ENCODE measurements around the gene LRRC37A. TPM values are rescaled to one million over a fixed set of nuclear protein-coding genes. Genes with fewer than 3 reads are reported as not detected.
"Not testable (repeated sequence)": the region's sequence is repeated elsewhere in the genome, so short reads cannot be mapped to it uniquely, and the experiment has no call there.

Gene LRRC37A
- total RNA-seq, 2 donors from 2014 or later, result 2.2 to 3.4 TPM

DNA sequence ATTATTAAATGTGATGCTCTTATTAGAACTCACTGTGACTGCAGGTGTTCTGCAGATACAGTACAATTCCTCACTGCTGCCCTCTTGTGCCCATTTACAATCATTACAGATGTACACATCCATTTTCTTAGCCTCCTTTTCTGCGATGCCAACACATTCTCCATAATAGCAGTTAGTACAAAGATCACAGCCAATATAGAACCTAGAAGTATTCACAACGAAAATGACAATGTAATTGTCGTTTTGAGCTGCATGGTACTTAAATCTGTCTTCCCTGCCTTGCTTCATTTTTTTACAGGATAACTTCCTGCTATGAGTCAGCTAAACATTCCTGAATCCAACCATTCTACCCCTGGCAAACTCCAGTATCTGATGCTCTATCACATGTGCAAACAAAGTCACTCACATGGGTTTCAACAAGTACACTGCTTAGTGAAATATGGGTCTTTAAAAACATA is 8.1 kb upstream of the LRRC37A start:
- ATAC-seq (ENCODE audit: insufficient number of reproducible peaks, low FRiP score, low read depth), result peak; percentile 43
- DNase-seq (ENCODE audit: low spot score); H3K4me1 ChIP-seq (ENCODE audit: control insufficient read depth in 1 of 2, low read depth in 2 of 2); H3K36me3 ChIP-seq; H3K9me3 ChIP-seq; H3K27ac ChIP-seq; H3K27me3 ChIP-seq (replicated peaks; ENCODE audit: insufficient read depth); H3K4me3 ChIP-seq: not testable (repeated sequence)
- TF ChIP-seq, protein P1, sequence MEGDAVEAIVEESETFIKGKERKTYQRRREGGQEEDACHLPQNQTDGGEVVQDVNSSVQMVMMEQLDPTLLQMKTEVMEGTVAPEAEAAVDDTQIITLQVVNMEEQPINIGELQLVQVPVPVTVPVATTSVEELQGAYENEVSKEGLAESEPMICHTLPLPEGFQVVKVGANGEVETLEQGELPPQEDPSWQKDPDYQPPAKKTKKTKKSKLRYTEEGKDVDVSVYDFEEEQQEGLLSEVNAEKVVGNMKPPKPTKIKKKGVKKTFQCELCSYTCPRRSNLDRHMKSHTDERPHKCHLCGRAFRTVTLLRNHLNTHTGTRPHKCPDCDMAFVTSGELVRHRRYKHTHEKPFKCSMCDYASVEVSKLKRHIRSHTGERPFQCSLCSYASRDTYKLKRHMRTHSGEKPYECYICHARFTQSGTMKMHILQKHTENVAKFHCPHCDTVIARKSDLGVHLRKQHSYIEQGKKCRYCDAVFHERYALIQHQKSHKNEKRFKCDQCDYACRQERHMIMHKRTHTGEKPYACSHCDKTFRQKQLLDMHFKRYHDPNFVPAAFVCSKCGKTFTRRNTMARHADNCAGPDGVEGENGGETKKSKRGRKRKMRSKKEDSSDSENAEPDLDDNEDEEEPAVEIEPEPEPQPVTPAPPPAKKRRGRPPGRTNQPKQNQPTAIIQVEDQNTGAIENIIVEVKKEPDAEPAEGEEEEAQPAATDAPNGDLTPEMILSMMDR (IDR thresholded peaks at IDR 0.05), result peak; percentile 72

DNA sequence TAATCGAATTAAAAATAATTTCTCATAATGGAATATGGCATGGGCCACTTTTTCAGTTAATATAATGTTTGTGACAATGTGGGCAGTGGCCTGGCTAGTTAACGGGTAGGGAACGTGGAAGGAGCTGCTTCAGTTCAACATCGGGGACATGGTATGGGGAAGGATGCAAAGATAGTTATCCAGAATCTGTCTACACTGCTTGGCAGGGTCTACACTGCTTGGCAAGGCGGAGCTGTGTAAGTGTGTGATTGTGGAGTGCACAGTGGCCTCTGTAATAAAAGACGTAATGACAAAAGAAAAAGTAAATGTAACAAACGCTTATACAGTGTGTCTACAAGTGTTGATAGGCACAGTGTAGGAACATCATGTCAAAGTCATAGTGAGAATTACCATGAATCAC is 7.3 kb upstream of the LRRC37A start:
- not testable (repeated sequence) for DNase-seq (ENCODE audit: low spot score); ATAC-seq (ENCODE audit: insufficient number of reproducible peaks, low FRiP score, low read depth)

DNA sequence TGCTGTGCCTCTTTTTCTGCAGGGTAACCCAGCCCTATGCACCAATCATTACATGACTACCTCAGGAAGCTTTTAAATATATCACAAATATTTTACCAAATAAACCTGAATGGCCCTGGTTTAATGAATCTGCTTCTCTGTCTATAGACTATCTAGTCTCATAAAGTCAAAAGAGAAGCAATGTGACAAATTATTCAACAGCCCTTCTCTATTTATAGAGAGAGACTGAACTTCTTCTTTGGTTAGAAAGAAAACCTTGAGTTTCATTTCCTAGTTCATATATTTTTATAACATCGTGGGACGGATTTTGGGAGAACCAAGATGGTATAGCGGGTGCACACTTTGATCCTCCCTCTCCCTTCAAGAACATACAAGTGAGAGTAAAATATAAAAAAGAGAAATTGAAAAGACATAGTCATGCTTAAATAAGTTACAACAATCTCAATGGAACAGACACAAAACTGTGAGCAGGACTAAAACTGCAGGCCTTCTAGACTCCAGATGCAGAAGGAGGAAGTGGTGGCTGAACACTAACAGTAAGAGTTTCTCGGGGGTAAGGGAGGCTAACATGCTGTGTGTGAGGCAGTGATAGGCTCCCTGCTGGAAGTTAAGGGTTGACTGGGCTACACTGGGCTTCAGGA is 3.9 kb upstream of the LRRC37A start:
- ATAC-seq (ENCODE audit: insufficient number of reproducible peaks, low FRiP score, low read depth), result not testable (repeated sequence)

More for the DNA sequence above, 7.3 kb upstream of the LRRC37A start:
- H3K36me3 ChIP-seq; H3K27me3 ChIP-seq (replicated peaks; ENCODE audit: insufficient read depth); H3K27ac ChIP-seq; H3K9me3 ChIP-seq; H3K4me1 ChIP-seq (ENCODE audit: control insufficient read depth in 1 of 2, low read depth in 2 of 2); H3K4me3 ChIP-seq: not testable (repeated sequence)

DNA sequence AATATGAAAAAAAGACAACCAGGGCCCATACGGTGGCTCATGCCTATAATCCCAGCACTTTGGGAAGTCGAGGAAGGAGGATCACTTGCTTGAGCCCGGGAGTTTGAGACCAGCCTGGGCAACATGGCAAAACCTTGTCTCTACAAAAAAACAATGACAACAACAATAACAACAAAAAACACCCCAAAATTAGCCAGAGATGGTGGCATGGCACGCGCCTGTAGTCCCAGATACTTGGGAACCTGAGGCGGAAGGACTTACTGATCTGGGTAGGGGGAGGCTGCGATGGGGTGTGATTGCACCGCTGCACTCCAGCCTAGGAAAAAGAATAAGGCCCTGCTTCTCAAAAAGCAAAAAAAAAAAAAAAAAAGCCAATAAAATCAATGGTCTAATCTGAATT is 3.3 kb upstream of the LRRC37A start:
- not testable (repeated sequence) for ATAC-seq (ENCODE audit: insufficient number of reproducible peaks, low FRiP score, low read depth); H3K27me3 ChIP-seq (replicated peaks; ENCODE audit: insufficient read depth); DNase-seq (ENCODE audit: low spot score)

More for the DNA sequence above, 3.9 kb upstream of the LRRC37A start:
- not testable (repeated sequence) for H3K36me3 ChIP-seq; H3K4me3 ChIP-seq; H3K9me3 ChIP-seq; H3K27me3 ChIP-seq (replicated peaks; ENCODE audit: insufficient read depth); H3K4me1 ChIP-seq (ENCODE audit: control insufficient read depth in 1 of 2, low read depth in 2 of 2); DNase-seq (ENCODE audit: low spot score); H3K27ac ChIP-seq

DNA sequence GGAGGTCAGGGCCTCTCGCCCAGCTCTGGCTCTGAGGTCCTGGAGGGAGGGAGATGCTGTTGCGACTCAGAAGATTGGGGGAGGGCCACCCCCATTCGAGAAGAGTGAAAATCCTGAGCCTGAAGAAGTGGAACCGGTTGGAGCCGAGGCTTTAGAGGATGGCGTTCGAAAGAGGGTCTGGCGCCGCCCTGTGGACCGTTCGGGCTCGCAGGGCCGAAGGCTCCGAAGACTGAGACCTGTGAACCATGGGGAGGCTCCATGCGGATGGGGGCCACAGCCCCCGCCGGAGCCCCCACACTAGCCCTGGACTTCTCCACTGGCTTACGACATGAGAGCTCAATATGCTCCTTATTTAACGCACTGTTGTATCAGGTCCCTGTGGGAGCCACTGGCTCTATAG is 46.3 kb downstream of the LRRC37A start:
- H3K27ac ChIP-seq; H3K9me3 ChIP-seq; H3K4me1 ChIP-seq (ENCODE audit: control insufficient read depth in 1 of 2, low read depth in 2 of 2); H3K4me3 ChIP-seq; H3K36me3 ChIP-seq; DNase-seq (ENCODE audit: low spot score); ATAC-seq (ENCODE audit: insufficient number of reproducible peaks, low FRiP score, low read depth); H3K27me3 ChIP-seq (replicated peaks; ENCODE audit: insufficient read depth): not testable (repeated sequence)

More for the DNA sequence above, 3.3 kb upstream of the LRRC37A start:
- not testable (repeated sequence) for H3K4me3 ChIP-seq; H3K27ac ChIP-seq; H3K4me1 ChIP-seq (ENCODE audit: control insufficient read depth in 1 of 2, low read depth in 2 of 2); H3K36me3 ChIP-seq; H3K9me3 ChIP-seq

DNA sequence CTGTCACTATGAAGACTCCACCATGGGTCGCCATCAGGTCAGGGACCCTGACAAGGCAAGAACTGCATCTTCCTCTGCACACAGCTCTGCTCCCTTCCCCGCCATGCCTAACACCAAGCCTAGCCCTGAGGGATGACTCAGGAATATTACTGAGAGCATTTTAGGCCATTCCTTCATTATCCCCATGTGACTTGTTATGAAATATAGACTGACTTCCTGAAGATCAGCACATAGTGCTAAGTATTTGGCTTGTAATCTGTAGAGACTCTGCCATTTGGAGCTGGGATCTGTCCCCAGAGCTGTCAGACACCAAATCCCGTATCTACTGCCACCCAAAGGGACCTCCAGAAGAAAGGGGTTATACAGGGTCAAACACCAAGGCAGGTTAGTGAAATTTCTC is 47.2 kb downstream of the LRRC37A start:
- not testable (repeated sequence) for H3K27me3 ChIP-seq (replicated peaks; ENCODE audit: insufficient read depth); ATAC-seq (ENCODE audit: insufficient number of reproducible peaks, low FRiP score, low read depth); DNase-seq (ENCODE audit: low spot score); H3K4me3 ChIP-seq; H3K9me3 ChIP-seq; H3K4me1 ChIP-seq (ENCODE audit: control insufficient read depth in 1 of 2, low read depth in 2 of 2); H3K27ac ChIP-seq; H3K36me3 ChIP-seq

DNA sequence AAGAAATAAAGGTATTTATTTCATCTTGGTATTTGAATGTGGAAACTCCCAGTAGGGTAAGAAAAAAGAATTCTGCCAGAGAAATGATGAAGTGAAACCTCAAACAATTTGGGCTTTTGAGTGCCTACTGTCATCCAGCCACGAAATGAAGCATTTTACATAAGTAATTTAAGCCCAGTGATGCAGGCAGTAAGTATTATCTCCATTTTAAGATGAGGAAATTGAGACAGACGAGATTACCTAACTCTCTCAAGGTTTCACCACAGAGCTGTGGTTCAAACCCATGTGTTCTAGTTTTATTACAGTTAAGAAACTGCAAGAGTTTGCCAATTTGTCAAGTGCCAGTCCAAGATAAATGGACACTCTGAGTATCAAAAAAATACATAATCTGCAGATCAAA is 53.4 kb downstream of the LRRC37A start:
- ATAC-seq (ENCODE audit: insufficient number of reproducible peaks, low FRiP score, low read depth); H3K9me3 ChIP-seq; H3K27me3 ChIP-seq (replicated peaks; ENCODE audit: insufficient read depth); H3K27ac ChIP-seq; H3K36me3 ChIP-seq; H3K4me3 ChIP-seq; H3K4me1 ChIP-seq (ENCODE audit: control insufficient read depth in 1 of 2, low read depth in 2 of 2); DNase-seq (ENCODE audit: low spot score): not testable (repeated sequence)

DNA sequence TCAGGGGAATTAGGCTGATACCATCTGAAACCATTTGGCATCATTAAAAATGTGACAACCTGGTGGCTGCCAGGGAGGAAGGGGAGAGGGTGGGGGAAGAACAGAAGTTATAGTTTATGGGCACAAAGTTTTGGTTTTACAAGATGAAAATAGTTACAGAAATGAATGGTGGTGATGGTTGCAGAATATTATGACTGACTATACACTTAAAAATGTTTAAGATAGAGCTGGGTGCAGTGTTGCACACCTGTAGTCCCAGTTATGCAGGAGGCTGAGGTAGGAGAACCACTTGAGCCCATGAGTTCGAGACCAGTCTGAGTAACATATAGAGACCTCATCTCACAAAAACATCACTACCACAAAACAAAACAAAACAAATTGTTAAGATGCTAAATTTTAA is 54.1 kb downstream of the LRRC37A start:
- not testable (repeated sequence) for DNase-seq (ENCODE audit: low spot score); H3K4me3 ChIP-seq; H3K4me1 ChIP-seq (ENCODE audit: control insufficient read depth in 1 of 2, low read depth in 2 of 2); ATAC-seq (ENCODE audit: insufficient number of reproducible peaks, low FRiP score, low read depth); H3K27ac ChIP-seq; H3K36me3 ChIP-seq; H3K27me3 ChIP-seq (replicated peaks; ENCODE audit: insufficient read depth); H3K9me3 ChIP-seq

DNA sequence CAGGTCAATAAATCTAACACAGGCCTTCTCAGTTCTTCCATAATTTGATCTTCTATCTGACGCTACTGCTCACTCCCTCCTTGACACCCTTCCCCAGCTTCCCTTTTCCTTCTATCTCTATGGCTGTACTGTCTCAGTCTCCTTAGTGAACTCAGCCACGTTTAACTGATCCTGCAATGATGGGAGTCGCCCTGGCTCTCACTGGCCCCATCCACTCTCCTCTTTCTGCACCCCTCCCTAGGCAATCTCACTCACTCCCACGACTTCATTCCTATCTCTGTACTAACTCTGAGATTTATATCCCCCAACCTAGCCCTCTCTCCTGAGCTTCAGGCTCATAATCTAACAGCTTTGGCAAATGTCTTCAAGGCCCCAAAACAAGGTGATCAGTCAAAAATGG is 58.9 kb downstream of the LRRC37A start:
- not testable (repeated sequence) for H3K4me1 ChIP-seq (ENCODE audit: control insufficient read depth in 1 of 2, low read depth in 2 of 2); H3K9me3 ChIP-seq; H3K27ac ChIP-seq; ATAC-seq (ENCODE audit: insufficient number of reproducible peaks, low FRiP score, low read depth); DNase-seq (ENCODE audit: low spot score); H3K27me3 ChIP-seq (replicated peaks; ENCODE audit: insufficient read depth); H3K4me3 ChIP-seq; H3K36me3 ChIP-seq

DNA sequence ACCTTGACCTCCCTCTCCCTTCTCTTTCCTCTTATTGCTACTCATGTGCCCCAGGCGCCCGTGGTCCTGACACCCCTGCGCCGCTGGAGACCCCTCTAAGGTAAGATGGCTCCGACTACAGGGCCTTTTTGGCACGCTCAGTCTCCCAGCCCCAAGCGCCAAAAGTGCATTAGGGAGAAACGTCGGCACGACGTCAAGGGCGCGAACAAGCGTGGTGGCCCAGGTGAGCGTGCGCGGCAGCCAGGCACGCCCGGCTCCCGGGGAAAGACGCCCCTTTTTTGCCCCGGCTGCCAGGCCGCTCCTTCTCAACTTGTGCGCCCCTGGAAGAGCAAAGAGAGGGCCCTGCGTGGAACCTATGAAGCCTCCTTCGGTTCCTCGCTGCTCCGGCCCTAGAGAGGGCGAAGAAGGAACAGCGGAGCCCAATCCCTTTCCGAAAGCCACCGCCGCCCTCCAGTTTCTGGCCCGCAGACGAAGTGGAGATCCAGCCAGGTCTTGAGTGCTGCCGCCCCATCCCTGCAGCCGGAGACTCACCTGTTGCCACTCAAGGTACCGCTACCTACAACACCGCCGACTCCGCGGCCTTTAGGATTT is 66.3 kb downstream of the LRRC37A start:
- peak overlapping the region; percentile 42 for H3K4me3 ChIP-seq
- not testable (repeated sequence) for H3K36me3 ChIP-seq; H3K9me3 ChIP-seq; DNase-seq (ENCODE audit: low spot score); H3K27ac ChIP-seq; H3K4me1 ChIP-seq (ENCODE audit: control insufficient read depth in 1 of 2, low read depth in 2 of 2); H3K27me3 ChIP-seq (replicated peaks; ENCODE audit: insufficient read depth)
- ATAC-seq (ENCODE audit: insufficient number of reproducible peaks, low FRiP score, low read depth), result peak; percentile 3

DNA sequence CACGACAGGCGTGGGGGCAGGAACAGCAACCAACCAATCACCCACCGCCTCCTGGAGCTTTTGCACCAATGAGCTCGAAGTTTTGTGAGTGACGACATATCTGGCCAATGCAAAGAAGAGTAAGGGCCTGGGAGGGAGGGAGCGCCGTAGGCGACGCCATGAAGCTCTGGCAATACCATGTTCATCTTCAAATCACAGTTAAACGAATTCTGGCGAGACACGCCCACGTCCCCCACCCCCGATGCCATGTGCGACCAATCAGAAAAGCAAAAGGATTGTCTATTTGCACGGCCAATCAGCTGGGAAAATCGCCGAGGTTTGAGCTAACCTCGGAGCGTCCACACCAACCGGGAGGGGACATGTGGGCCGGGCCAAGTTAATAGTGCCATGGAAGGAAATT is 66.8 kb downstream of the LRRC37A start, which contains the start of gene ARL17B:
Gene ARL17B, minus strand, starts transcription at position 12 of the 400 bp plus-strand sequence. CDS start 3,369 bp downstream, outside the sequence.
- not testable (repeated sequence) for H3K4me1 ChIP-seq (ENCODE audit: control insufficient read depth in 1 of 2, low read depth in 2 of 2); H3K36me3 ChIP-seq; H3K9me3 ChIP-seq; H3K27ac ChIP-seq; H3K27me3 ChIP-seq (replicated peaks; ENCODE audit: insufficient read depth)
- peak; percentile 100 for ATAC-seq (ENCODE audit: insufficient number of reproducible peaks, low FRiP score, low read depth)
- peak; percentile 69 for DNase-seq (ENCODE audit: low spot score)
- peak within 1 kb of the TSS; percentile 42 for H3K4me3 ChIP-seq

DNA sequence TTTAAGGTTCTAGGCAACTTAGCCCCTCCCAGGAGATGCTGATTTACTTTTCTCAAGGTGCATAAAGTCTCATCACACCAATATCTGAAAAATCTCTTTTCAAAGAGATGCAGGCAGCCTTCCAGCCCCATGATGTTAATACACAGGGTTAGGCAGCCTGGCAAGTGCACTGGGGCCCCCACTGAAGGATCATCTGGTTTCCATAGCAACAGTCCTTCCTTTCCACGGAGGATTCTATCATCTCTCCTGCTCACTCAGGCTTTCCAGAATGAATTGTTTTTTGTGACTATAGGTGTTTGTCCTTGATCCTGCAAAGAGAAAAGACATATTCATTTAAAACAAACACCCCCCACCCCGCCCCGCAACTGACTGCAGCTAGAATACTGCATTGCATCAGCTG is 72.6 kb downstream of the LRRC37A start:
- H3K4me3 ChIP-seq; DNase-seq (ENCODE audit: low spot score); H3K9me3 ChIP-seq; H3K27ac ChIP-seq; ATAC-seq (ENCODE audit: insufficient number of reproducible peaks, low FRiP score, low read depth); H3K27me3 ChIP-seq (replicated peaks; ENCODE audit: insufficient read depth); H3K36me3 ChIP-seq; H3K4me1 ChIP-seq (ENCODE audit: control insufficient read depth in 1 of 2, low read depth in 2 of 2): not testable (repeated sequence)

All from thoracic aorta (tissue), 2 donors.